ENCODE measurements around the gene HNF4A. TPM values are rescaled to one million over a fixed set of nuclear protein-coding genes. Genes with fewer than 3 reads are reported as not detected.

HNF4A gene
- total and polyA plus RNA-seq, 2 of the 13 experiments (the other 11 are each of a cell fraction or from before 2014, with no cell fraction given): 80.9 to 169 TPM

GRCh38 chr20:44394452-44394701 is 38.9 kb downstream of the HNF4A start (continued):
- TF ChIP-seq HMGXB3 (CRISPR knock-in tag; IDR thresholded peaks at IDR 0.05; ENCODE audit: borderline replicate concordance) (peak; percentile 91; the same call in 1 of the 2 replicates), ZNF614 (CRISPR knock-in tag; IDR thresholded peaks at IDR 0.05; ENCODE audit: borderline replicate concordance) (peak; percentile 95; the same call in 1 of the 2 replicates), ZNF501 (CRISPR knock-in tag; IDR thresholded peaks at IDR 0.05) (peak; percentile 100; the same call in 1 of the 2 replicates), ZNF589 (CRISPR knock-in tag; conservative IDR thresholded peaks at IDR 0.05) (peak; percentile 54; the same call in 1 of the 2 replicates), GPBP1L1 (CRISPR knock-in tag; IDR thresholded peaks at IDR 0.05) (no peak), LRRFIP1 (CRISPR knock-in tag; conservative IDR thresholded peaks at IDR 0.05) (peak; percentile 69; the same call in 1 of the 2 replicates), ZNF720 (CRISPR knock-in tag; IDR thresholded peaks at IDR 0.05) (0 out of 2 replicates have a peak, but pooled peaks have one; percentile 70), ZNF10 (CRISPR knock-in tag; IDR thresholded peaks at IDR 0.05; ENCODE audit: borderline replicate concordance, low read depth) (no peak), HNRNPK (IDR thresholded peaks at IDR 0.05; ENCODE audit: low read depth, low read length, poor library complexity, severe bottlenecking) (no peak), FOXK1 (CRISPR knock-in tag; IDR thresholded peaks at IDR 0.05; ENCODE audit: borderline replicate concordance, low read depth) (no peak; the same call in 1 of the 2 replicates), ZNF567 (CRISPR knock-in tag; IDR thresholded peaks at IDR 0.05; ENCODE audit: borderline replicate concordance) (no peak), ZC3H13 (CRISPR knock-in tag; IDR thresholded peaks at IDR 0.05) (peak; percentile 93; the same call in 1 of the 2 replicates), RBM22 (optimal IDR thresholded peaks at IDR 0.05; ENCODE audit: low read length) (no peak), RCOR2 (CRISPR knock-in tag; IDR thresholded peaks at IDR 0.05) (peak; percentile 99), CENPT (CRISPR knock-in tag; IDR thresholded peaks at IDR 0.05; ENCODE audit: low read depth) (no peak), SMC3 (IDR thresholded peaks at IDR 0.05; ENCODE audit: low read length) (0 out of 2 replicates have a peak, but pooled peaks have one; percentile 58), ZNF788 (CRISPR knock-in tag; IDR thresholded peaks at IDR 0.05; ENCODE audit: borderline replicate concordance) (peak; percentile 100; the same call in 1 of the 2 replicates)
- TF ChIP-seq, protein P1, sequence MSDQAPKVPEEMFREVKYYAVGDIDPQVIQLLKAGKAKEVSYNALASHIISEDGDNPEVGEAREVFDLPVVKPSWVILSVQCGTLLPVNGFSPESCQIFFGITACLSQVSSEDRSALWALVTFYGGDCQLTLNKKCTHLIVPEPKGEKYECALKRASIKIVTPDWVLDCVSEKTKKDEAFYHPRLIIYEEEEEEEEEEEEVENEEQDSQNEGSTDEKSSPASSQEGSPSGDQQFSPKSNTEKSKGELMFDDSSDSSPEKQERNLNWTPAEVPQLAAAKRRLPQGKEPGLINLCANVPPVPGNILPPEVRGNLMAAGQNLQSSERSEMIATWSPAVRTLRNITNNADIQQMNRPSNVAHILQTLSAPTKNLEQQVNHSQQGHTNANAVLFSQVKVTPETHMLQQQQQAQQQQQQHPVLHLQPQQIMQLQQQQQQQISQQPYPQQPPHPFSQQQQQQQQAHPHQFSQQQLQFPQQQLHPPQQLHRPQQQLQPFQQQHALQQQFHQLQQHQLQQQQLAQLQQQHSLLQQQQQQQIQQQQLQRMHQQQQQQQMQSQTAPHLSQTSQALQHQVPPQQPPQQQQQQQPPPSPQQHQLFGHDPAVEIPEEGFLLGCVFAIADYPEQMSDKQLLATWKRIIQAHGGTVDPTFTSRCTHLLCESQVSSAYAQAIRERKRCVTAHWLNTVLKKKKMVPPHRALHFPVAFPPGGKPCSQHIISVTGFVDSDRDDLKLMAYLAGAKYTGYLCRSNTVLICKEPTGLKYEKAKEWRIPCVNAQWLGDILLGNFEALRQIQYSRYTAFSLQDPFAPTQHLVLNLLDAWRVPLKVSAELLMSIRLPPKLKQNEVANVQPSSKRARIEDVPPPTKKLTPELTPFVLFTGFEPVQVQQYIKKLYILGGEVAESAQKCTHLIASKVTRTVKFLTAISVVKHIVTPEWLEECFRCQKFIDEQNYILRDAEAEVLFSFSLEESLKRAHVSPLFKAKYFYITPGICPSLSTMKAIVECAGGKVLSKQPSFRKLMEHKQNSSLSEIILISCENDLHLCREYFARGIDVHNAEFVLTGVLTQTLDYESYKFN (CRISPR knock-in tag; conservative IDR thresholded peaks at IDR 0.05): no peak; the same call in 1 of the 2 replicates
